Measurements from ENCODE around the gene EMX1. TPM values are rescaled to one million over a fixed set of nuclear protein-coding genes. Genes with fewer than 3 reads are reported as not detected.
A peak's percentile ranks its signal among the peaks of the same experiment; 100 is the strongest.

The EMX1 gene
- polyA plus RNA-seq, 3 donors: not detected

GRCh38 chr2:72945450-72946019 is 28.2 kb downstream of the EMX1 start:
- no peaks in the 10 kb centered on the region for H3K9me3 ChIP-seq (replicated peaks in 1 of 2; ENCODE audit: control insufficient read depth in 1 of 2, insufficient read depth in 1 of 2, low read length in 2 of 2)
- H3K4me2 ChIP-seq (replicated peaks; ENCODE audit: extremely low read depth, low read length, poor library complexity, severe bottlenecking): no peak overlapping the region
- H3K4me1 Mint-ChIP-seq: peaks cover 14% of the 10 kb centered on the region
- H3K4me3 ChIP-seq (replicated peaks in 1 of 3; ENCODE audit: low read depth in 2 of 3, low read length in 3 of 3): no peak overlapping the region
- H2AFZ ChIP-seq (ENCODE audit: insufficient read depth, low read depth, low read length, poor library complexity, severe bottlenecking): no peak overlapping the region
- H3K9ac ChIP-seq (ENCODE audit: insufficient read depth, low read length, poor library complexity, severe bottlenecking): no peak overlapping the region
- H3K27ac Mint-ChIP-seq: no peak overlapping the region
- WGBS (ENCODE audit: insufficient coverage): 91% methylated on average over 8 of the region's 9 CpGs
- H3K36me3 Mint-ChIP-seq: peaks cover 59 to 84% of the 10 kb centered on the region in 2 donors
- H3K27me3 ChIP-seq (ENCODE audit: control insufficient read depth in 2 of 2, insufficient read depth in 2 of 2, low read length in 2 of 2): no peaks in the 10 kb centered on the region
- H3K4me1 ChIP-seq (ENCODE audit: control insufficient read depth in 1 of 2, insufficient read depth in 2 of 2, low read length in 2 of 2): peaks cover 10 to 14% of the 10 kb centered on the region in 2 donors
- no peak for TF ChIP-seq CTCF (IDR thresholded peaks at IDR 0.05)
- H4K20me1 ChIP-seq (ENCODE audit: insufficient read depth, low read length): no peaks in the 10 kb centered on the region
- H3K27ac ChIP-seq (ENCODE audit: low read depth in 1 of 2, low read length in 2 of 2): no peak overlapping the region
- DNase-seq: no peak
- no peak overlapping the region for H3K4me3 Mint-ChIP-seq
- peaks cover 26 to 40% of the 10 kb centered on the region in 2 donors for H3K36me3 ChIP-seq (replicated peaks in 1 of 2; ENCODE audit: control insufficient read depth in 1 of 2, insufficient read depth in 2 of 2, low read length in 2 of 2)
- intact Hi-C loops (cut with micrococcal nuclease): no loop called here
- peaks cover 1 to 5% (median 2%) of the 10 kb centered on the region in 3 donors for H3K27me3 Mint-ChIP-seq (ENCODE audit: low read depth in 3 of 3)
- H3K79me2 ChIP-seq (ENCODE audit: insufficient read depth, low read length): no peaks in the 10 kb centered on the region
- H3K9me3 Mint-ChIP-seq: no peaks in the 10 kb centered on the region

- 99% methylated on average over 9 of the region's 9 CpGs for WGBS (ENCODE audit: insufficient coverage)
- H3K4me1 ChIP-seq (ENCODE audit: control insufficient read depth in 1 of 2, insufficient read depth in 2 of 2, low read length in 2 of 2): peaks cover 10 to 14% of the 10 kb centered on the region in 2 donors
- Mint-ChIP-seq H3K27me3 (ENCODE audit: low read depth in 3 of 3) (peaks cover 2 to 5% (median 3%) of the 10 kb centered on the region in 3 donors), H3K36me3 (peaks cover 60 to 80% of the 10 kb centered on the region in 2 donors), H3K4me3 (no peak overlapping the region), H3K9me3 (peaks cover 0 to 2% (median 0%) of the 10 kb centered on the region in 7 donors), H3K27ac (peak overlapping the region in 1 of 7 donors; percentile 24), H3K4me1 (peaks cover 14% of the 10 kb centered on the region)
- H3K9me3 ChIP-seq (replicated peaks in 1 of 2; ENCODE audit: control insufficient read depth in 1 of 2, insufficient read depth in 1 of 2, low read length in 2 of 2): no peaks in the 10 kb centered on the region
- no peak overlapping the region for H3K9ac ChIP-seq (ENCODE audit: insufficient read depth, low read length, poor library complexity, severe bottlenecking)
- intact Hi-C loops (cut with micrococcal nuclease): no loop called here
- no peak overlapping the region for H3K27ac ChIP-seq (ENCODE audit: low read depth in 1 of 2, low read length in 2 of 2)
- H3K27me3 ChIP-seq (ENCODE audit: control insufficient read depth in 2 of 2, insufficient read depth in 2 of 2, low read length in 2 of 2): no peaks in the 10 kb centered on the region
- H3K4me3 ChIP-seq (replicated peaks in 1 of 3; ENCODE audit: low read depth in 2 of 3, low read length in 3 of 3): no peak overlapping the region
- no peaks in the 10 kb centered on the region for H4K20me1 ChIP-seq (ENCODE audit: insufficient read depth, low read length)
- no peak overlapping the region for H2AFZ ChIP-seq (ENCODE audit: insufficient read depth, low read depth, low read length, poor library complexity, severe bottlenecking)
- H3K36me3 ChIP-seq (replicated peaks in 1 of 2; ENCODE audit: control insufficient read depth in 1 of 2, insufficient read depth in 2 of 2, low read length in 2 of 2): peaks cover 26 to 40% of the 10 kb centered on the region in 2 donors
- H3K79me2 ChIP-seq (ENCODE audit: insufficient read depth, low read length): no peaks in the 10 kb centered on the region
- TF ChIP-seq CTCF (IDR thresholded peaks at IDR 0.05): no peak
- no peak for DNase-seq
- no peak overlapping the region for H3K4me2 ChIP-seq (replicated peaks; ENCODE audit: extremely low read depth, low read length, poor library complexity, severe bottlenecking)
Observed at GRCh38 chr2:72946466-72946865, 29.1 kb downstream of the EMX1 start.

All from CD14-positive monocyte (primary cell).